Neural cell (in vitro differentiated cells): ENCODE data around the gene ZBP1.

ENCODE experiments used
- CTCF ChIP-seq: fragments of 450-650 bp; IDR thresholded peaks from 2 replicates; pipeline ENCODE4 v1.5.1; 2014; ENCODE audit warnings: antibody characterized with exemption, mild to moderate bottlenecking, moderate library complexity; ENCODE audit not compliant: poor library complexity, severe bottlenecking
- EP300 ChIP-seq: fragments of 450-650 bp; conservative IDR thresholded peaks from 2 replicates; pipeline ENCODE4 v1.6.1; 2014; ENCODE audit warnings: antibody characterized with exemption, mild to moderate bottlenecking, moderate library complexity; ENCODE audit not compliant: poor library complexity, severe bottlenecking
- EZH2 ChIP-seq: fragments of 200-600, 300-800 bp; shearing (Covaris generic), sonication (generic); IDR thresholded peaks from 2 replicates; pipeline ENCODE4 v1.6.1; 2014; ENCODE audit warnings: antibody characterized with exemption, low read length, borderline replicate concordance, mild to moderate bottlenecking; ENCODE audit not compliant: insufficient read depth, poor library complexity, severe bottlenecking
- POLR2AphosphoS5 ChIP-seq: IDR thresholded peaks from 2 replicates; pipeline ENCODE4 v1.6.1; 2012
- RAD21 ChIP-seq: fragments of 450-650 bp; conservative IDR thresholded peaks from 2 replicates; pipeline ENCODE4 v1.6.1; 2014; ENCODE audit warnings: antibody characterized with exemption, mild to moderate bottlenecking, moderate library complexity
- REST ChIP-seq: IDR thresholded peaks from 2 replicates; pipeline ENCODE4 v1.6.1; 2012; ENCODE audit warnings: borderline replicate concordance

DNA sequence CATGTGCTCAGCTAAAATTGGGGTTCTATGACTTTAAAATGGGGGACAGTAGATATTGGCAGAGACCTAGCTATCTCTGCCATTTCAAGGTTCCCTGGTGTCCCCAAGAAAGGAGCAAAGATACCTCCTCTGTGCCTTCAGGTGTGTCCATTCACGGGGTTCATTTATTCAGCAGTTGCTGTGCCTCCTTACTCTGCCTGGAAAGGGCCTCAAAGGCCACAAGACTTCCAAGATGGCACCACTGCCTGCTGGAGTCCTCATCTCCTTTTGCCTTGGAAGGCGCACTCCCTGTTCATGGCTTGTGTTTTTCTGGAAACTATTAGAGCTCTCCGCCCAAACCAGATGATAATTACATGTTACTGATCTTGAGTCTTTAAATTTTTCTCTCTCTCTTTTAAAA, 3.9 kb upstream of the ZBP1 start:
- no peak for TF ChIP-seq CTCF
- TF ChIP-seq EP300 = no peak
- TF ChIP-seq RAD21 = no peak
- TF ChIP-seq EZH2 = no peak
- no peak for TF ChIP-seq POLR2AphosphoS5
- TF ChIP-seq REST = no peak
